Measurements from ENCODE around the gene B3GNT4.

- TF ChIP-seq POLR2A (IDR thresholded peaks at IDR 0.05) (no peak), CTCF (IDR thresholded peaks at IDR 0.05) (no peak)
These were observed 2.1 kb upstream of the B3GNT4 start for GRCh38 chr12:122201381-122201780.
